Esophagus muscularis mucosa (tissue), 4 donors: ENCODE data around the gene ADAMTS20.
"Not testable (repeated sequence)": the region's sequence is repeated elsewhere in the genome, so short reads cannot be mapped to it uniquely, and the experiment has no call there.

Source experiments
- CTCF ChIP-seq, 3 experiments: fragments of 200-600 bp in 2 of 3; fragments of 450-650 bp in 1 of 3; sonication (generic) in 2 of 3; IDR thresholded peaks; one replicate each; pipeline ENCODE4 v1.5.1; 2017 to 2019; ENCODE audit warnings: antibody characterized with exemption in 3 of 3, mild to moderate bottlenecking in 2 of 3, moderate library complexity in 1 of 3
- EP300 ChIP-seq: sonication (generic); formaldehyde crosslinking; IDR thresholded peaks from one replicate; pipeline ENCODE4 v1.6.1; 2017; ENCODE audit warnings: antibody characterized with exemption
- POLR2A ChIP-seq: fragments of 450-650 bp; IDR thresholded peaks from one replicate; pipeline ENCODE4 v1.6.1; 2017; ENCODE audit warnings: antibody characterized with exemption, moderate library complexity, mild to moderate bottlenecking, low read depth
- POLR2AphosphoS5 ChIP-seq, 2 donors: sonication (generic); formaldehyde crosslinking; IDR thresholded peaks; one replicate each; pipeline ENCODE4 v1.6.1; 2017; ENCODE audit warnings: antibody characterized with exemption in 2 of 2

GRCh38 chr12:43341785-43342313, 210.2 kb downstream of the ADAMTS20 start:
- TF ChIP-seq CTCF (IDR thresholded peaks at IDR 0.05); POLR2A; EP300; POLR2AphosphoS5 (IDR thresholded peaks at IDR 0.05): not testable (repeated sequence)
